HCT116 (cell line): ENCODE results near the gene HIF1A. TPM values are rescaled to one million over a fixed set of nuclear protein-coding genes. Genes with fewer than 3 reads are reported as not detected.

Source experiments
- ATAC-seq: fragments of 200-7000 bp; cut with Tn5 transposase; 2 replicates; pipeline ENCODE4 v1.9.1; 2020; ENCODE audit warnings: mild to moderate bottlenecking, moderate library complexity
- BruUV-seq: library from RNA; stranded (reverse); fragments of 400-500 nt; replicated peaks from 2 replicates; lab custom pipeline; 2021; lab: Mats Ljungman, UMichigan
- CTCF ChIA-PET: fragments of 300-600 bp; sonication (Branson Sonifier 250); formaldehyde crosslinking; loops from one replicate; lab custom pipeline; 2021; ENCODE audit warnings: antibody characterized with exemption; lab: Charles Lee
- POLR2A ChIA-PET: fragments of 300-600, 350-600 bp; sonication (Branson Sonifier 250); formaldehyde crosslinking; loops from one replicate; lab custom pipeline; 2021; ENCODE audit warnings: antibody characterized with exemption; lab: Charles Lee
- RAD21 ChIA-PET, 2 experiments: fragments of 300-600 bp; sonication (Branson Sonifier 250); formaldehyde crosslinking; loops; one replicate each; lab custom pipeline; 2023; ENCODE audit warnings: low total read pairs in 2 of 2; ENCODE audit not compliant: uncharacterized antibody in 2 of 2, unreplicated experiment in 2 of 2, low non-redundant PET in 1 of 2; lab: Charles Lee
- DNase-seq: peaks from one replicate; pipeline ENCODE4 v3.0.0-alpha.2; 2010; ENCODE audit warnings: low read depth, low spot score
- H2AFZ ChIP-seq: fragments of 200-600 bp; shearing (Covaris generic), sonication (generic); 2 replicates; pipeline ENCODE4 v1.6.1; 2017; ENCODE audit warnings: low read depth, mixed run types, mixed read lengths, antibody characterized with exemption, low read length; ENCODE audit not compliant: poor library complexity, severe bottlenecking
- H3K27ac ChIP-seq: 2 replicates; pipeline ENCODE4 v1.5.1; 2012; ENCODE audit warnings: low read depth, low read length
- H3K27me3 ChIP-seq: fragments of 200-600 bp; sonication (generic); 2 replicates; pipeline ENCODE4 v1.6.1; 2016; ENCODE audit warnings: mixed run types, low read length, mixed read lengths; ENCODE audit not compliant: insufficient read depth
- H3K36me3 ChIP-seq, 2 experiments: fragments of 200-500 bp in 1 of 2; fragments of 200-600 bp in 1 of 2; sonication (Bioruptor generic) in 1 of 2; sonication (generic) in 1 of 2; 2 replicates each; pipeline versions ENCODE4 v1.5.1 to v1.6.1; 2014 to 2016; ENCODE audit warnings: low read length in 2 of 2, inconsistent platforms in 1 of 2, mixed read lengths in 1 of 2, mixed run types in 1 of 2; ENCODE audit not compliant: insufficient read depth in 2 of 2, control insufficient read depth in 1 of 2
- H3K4me1 ChIP-seq, 2 experiments: fragments of 200-600 bp in 1 of 2; sonication (generic) in 1 of 2; 2 replicates each; pipeline versions ENCODE4 v1.5.1 to v1.6.1; 2012 to 2017; ENCODE audit warnings: low read length in 2 of 2, inconsistent platforms in 1 of 2, mild to moderate bottlenecking in 1 of 2, mixed read lengths in 1 of 2, mixed run types in 1 of 2, moderate library complexity in 1 of 2; ENCODE audit not compliant: insufficient read depth in 2 of 2, control insufficient read depth in 1 of 2
- H3K4me2 ChIP-seq: fragments of 200-600 bp; sonication (generic); 2 replicates; pipeline ENCODE4 v1.6.1; 2017; ENCODE audit warnings: mixed run types, low read length, mixed read lengths
- H3K4me3 ChIP-seq, 2 experiments: fragments of 200-600 bp in 1 of 2; sonication (generic) in 1 of 2; replicated peaks in 1 of 2; 2 replicates each; pipeline ENCODE4 v1.5.1; 2011 to 2016; ENCODE audit warnings: low read length in 2 of 2, control low read depth in 1 of 2, low read depth in 1 of 2, mild to moderate bottlenecking in 1 of 2, mixed read lengths in 1 of 2, mixed run types in 1 of 2
- H3K79me2 ChIP-seq: fragments of 200-600 bp; sonication (generic); 2 replicates; pipeline ENCODE4 v1.6.1; 2017; ENCODE audit warnings: mild to moderate bottlenecking, mixed run types, low read length, moderate library complexity, mixed read lengths; ENCODE audit not compliant: insufficient read depth
- H3K9ac ChIP-seq: fragments of 200-600 bp; sonication (generic); 2 replicates; pipeline ENCODE4 v1.6.1; 2016; ENCODE audit warnings: low read length, mixed read lengths
- H3K9me2 ChIP-seq: fragments of 200-600 bp; sonication (generic), shearing (Covaris generic); 2 replicates; pipeline ENCODE4 v1.6.1; 2017; ENCODE audit warnings: mixed run types, mild to moderate bottlenecking, moderate library complexity; ENCODE audit not compliant: insufficient read depth
- H3K9me3 ChIP-seq, 2 experiments: fragments of 200-500 bp in 1 of 2; fragments of 200-600 bp in 1 of 2; sonication (Bioruptor generic) in 1 of 2; sonication (generic) in 1 of 2; 2 replicates each; pipeline ENCODE4 v1.6.1; 2014 to 2017; ENCODE audit warnings: low read length in 2 of 2, mixed read lengths in 2 of 2, inconsistent platforms in 1 of 2, low read depth in 1 of 2, mild to moderate bottlenecking in 1 of 2, mixed run types in 1 of 2, moderate library complexity in 1 of 2; ENCODE audit not compliant: control insufficient read depth in 1 of 2, insufficient read depth in 1 of 2
- H4K20me1 ChIP-seq: fragments of 200-600 bp; sonication (generic), shearing (Covaris generic); 2 replicates; pipeline ENCODE4 v1.6.1; 2017; ENCODE audit warnings: mixed run types, mild to moderate bottlenecking, moderate library complexity; ENCODE audit not compliant: insufficient read depth
- ATF3 ChIP-seq: IDR thresholded peaks from 2 replicates; pipeline ENCODE4 v1.6.1; 2012
- CBX3 ChIP-seq: IDR thresholded peaks from 2 replicates; pipeline ENCODE4 v1.6.1; 2012; ENCODE audit warnings: low read depth
- CEBPB ChIP-seq: IDR thresholded peaks from 2 replicates; pipeline ENCODE4 v1.6.1; 2012; ENCODE audit warnings: low read depth
- EGR1 ChIP-seq: IDR thresholded peaks from 2 replicates; pipeline ENCODE4 v1.6.1; 2012; ENCODE audit warnings: low read depth
- ELF1 ChIP-seq: IDR thresholded peaks from 2 replicates; pipeline ENCODE4 v1.6.1; 2012; ENCODE audit warnings: low read depth, borderline replicate concordance
- EZH2 ChIP-seq: fragments of 200-600 bp; sonication (generic); IDR thresholded peaks from 2 replicates; pipeline ENCODE4 v1.6.1; 2017; ENCODE audit warnings: antibody characterized with exemption, mixed run types
- FOSL1 ChIP-seq: IDR thresholded peaks from 2 replicates; pipeline ENCODE4 v1.6.1; 2012; ENCODE audit warnings: low read depth
- JUND ChIP-seq: IDR thresholded peaks from 2 replicates; pipeline ENCODE4 v1.6.1; 2012
- MAX ChIP-seq: IDR thresholded peaks from 2 replicates; pipeline ENCODE4 v1.6.1; 2012
- POLR2A ChIP-seq: IDR thresholded peaks from 2 replicates; pipeline ENCODE4 v1.7.0; 2011; ENCODE audit warnings: borderline replicate concordance; ENCODE audit not compliant: insufficient read depth, insufficient read length; ENCODE audit errors: extremely low read depth
- POLR2AphosphoS5 ChIP-seq: IDR thresholded peaks from 2 replicates; pipeline ENCODE4 v1.6.1; 2011; ENCODE audit warnings: mild to moderate bottlenecking, low read depth, low read length, moderate library complexity
- RAD21 ChIP-seq: IDR thresholded peaks from 2 replicates; pipeline ENCODE4 v1.6.1; 2012; ENCODE audit warnings: low read depth, mild to moderate bottlenecking
- REST ChIP-seq: IDR thresholded peaks from 2 replicates; pipeline ENCODE4 v1.6.1; 2012; ENCODE audit warnings: low read depth
- SIN3A ChIP-seq: IDR thresholded peaks from 2 replicates; pipeline ENCODE4 v1.6.1; 2012; ENCODE audit warnings: low read depth
- SRF ChIP-seq: IDR thresholded peaks from 2 replicates; pipeline ENCODE4 v1.6.1; 2012; ENCODE audit warnings: low read depth
- TCF7L2 ChIP-seq: IDR thresholded peaks from 2 replicates; pipeline ENCODE4 v1.7.0; 2011; ENCODE audit warnings: borderline replicate concordance, inconsistent platforms; ENCODE audit not compliant: insufficient read depth, insufficient read length; ENCODE audit errors: extremely low read depth
- ZBTB33 ChIP-seq: IDR thresholded peaks from 2 replicates; pipeline ENCODE4 v1.6.1; 2011; ENCODE audit warnings: mild to moderate bottlenecking, low read length, moderate library complexity; ENCODE audit not compliant: insufficient replicate concordance; ENCODE audit errors: extremely low read depth
- ZFX ChIP-seq: fragments of 450-650 bp; IDR thresholded peaks from 2 replicates; pipeline ENCODE4 v1.6.1; 2017
- ZNF274 ChIP-seq: fragments of 200-500 bp; sonication (Bioruptor generic); IDR thresholded peaks from 2 replicates; pipeline ENCODE4 v1.6.1; 2014; ENCODE audit warnings: mild to moderate bottlenecking, low read depth, low read length, inconsistent platforms
- intact Hi-C: fragments of 100-400 bp; cut with micrococcal nuclease; formaldehyde crosslinking; loops from 2 replicates; pipeline ENCODE4 v1.10.0; 2022
- total RNA-seq: library from RNA; stranded (reverse); gene quantifications from one replicate; pipeline ENCODE4 v1.2.1, GENCODE V29; 2021; ENCODE audit not compliant: unreplicated experiment

HIF1A gene
- total RNA-seq, 1 experiment from 2014 or later, result 113 TPM

DNA sequence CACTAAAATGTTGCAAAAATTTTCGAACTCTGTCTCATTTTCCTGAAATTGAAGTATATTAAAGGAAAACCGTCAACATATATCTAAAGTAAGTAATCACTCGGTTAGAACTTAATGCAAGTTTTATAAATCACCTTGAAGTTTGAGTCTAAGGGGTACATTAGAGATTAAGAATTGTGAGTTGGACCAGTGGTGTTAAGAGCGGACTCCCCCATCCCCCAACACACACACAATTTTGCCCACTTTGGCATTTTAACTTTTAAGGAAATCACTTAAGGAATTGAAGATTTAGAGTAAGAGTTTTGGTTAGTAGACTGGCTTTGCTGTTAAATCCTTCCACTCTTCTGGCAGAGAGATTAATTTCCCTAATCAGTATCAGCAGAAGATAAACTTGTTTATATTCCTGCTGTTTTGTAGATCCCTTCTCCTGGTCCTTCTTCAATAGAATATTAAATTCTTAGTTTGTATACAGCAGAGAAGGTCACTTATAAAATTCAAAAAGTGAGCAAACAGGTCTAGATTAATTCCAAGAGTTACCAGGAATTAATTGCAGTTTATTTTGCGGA lies 1.5 kb downstream of the HIF1A start (continued):
- TF ChIP-seq TCF7L2 (no peak), ZNF274 (no peak), MAX (no peak), POLR2A (no peak), CEBPB (no peak), JUND (no peak), CBX3 (no peak), POLR2AphosphoS5 (no peak), EGR1 (no peak)

DNA sequence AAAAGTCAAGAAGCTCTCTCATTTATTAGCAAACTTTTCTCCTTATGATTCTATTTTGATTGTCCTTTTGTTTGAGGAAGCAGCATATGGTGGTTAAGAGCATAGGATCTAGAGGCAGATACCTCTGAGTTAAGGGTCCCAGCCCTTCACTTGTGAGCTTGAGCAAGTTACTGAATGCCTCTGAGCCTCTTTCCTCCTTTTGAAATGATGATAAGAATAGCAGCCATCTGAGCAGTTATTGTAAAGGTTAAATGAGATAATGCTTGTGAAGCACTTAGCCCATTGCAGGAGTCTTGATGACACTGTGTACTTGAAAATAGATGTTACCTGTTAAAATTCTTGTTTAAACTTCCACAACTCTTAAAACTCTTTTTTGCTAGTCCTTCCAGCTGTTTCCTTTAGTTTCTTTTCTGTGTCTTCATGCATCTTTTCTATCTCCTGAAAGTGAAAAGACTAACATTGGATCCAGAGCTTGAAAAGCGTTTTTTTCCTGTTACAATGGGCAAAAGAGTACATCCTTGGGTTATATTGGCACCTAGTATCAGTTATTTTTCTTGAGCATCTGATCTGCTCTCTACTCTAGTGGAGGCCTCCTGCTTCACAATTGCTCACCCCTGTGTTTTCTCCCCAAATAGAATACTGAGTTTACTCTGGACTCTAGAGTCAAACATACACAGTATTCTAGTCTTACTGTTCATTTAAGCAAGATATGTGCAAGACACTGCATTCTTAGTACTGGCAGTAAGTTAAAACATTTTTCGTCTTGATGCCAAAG lies 3.1 kb downstream of the HIF1A start:
- H3K4me3 ChIP-seq, result no peak overlapping the region
- H4K20me1 ChIP-seq, result peaks cover 35% of the 10 kb centered on the region; the same call in 1 of the 2 replicates
- TF ChIP-seq ATF3, result no peak
- TF ChIP-seq REST, result no peak
- TF ChIP-seq EZH2, result no peak
- TF ChIP-seq EGR1, result no peak
- no peak for TF ChIP-seq SIN3A
- no peak for TF ChIP-seq ZNF274
- no peak for TF ChIP-seq POLR2A
- no peak for TF ChIP-seq CBX3
- no peak for TF ChIP-seq SRF
- TF ChIP-seq CEBPB, result no peak
- no peak for TF ChIP-seq RAD21
- no peak for TF ChIP-seq JUND
- TF ChIP-seq FOSL1, result no peak
- TF ChIP-seq ZBTB33, result no peak
- no peak for TF ChIP-seq ZFX
- no peak for TF ChIP-seq ELF1
- no peak for TF ChIP-seq POLR2AphosphoS5
- no peak for TF ChIP-seq MAX
- H2AFZ ChIP-seq, result no peak overlapping the region
- no peaks in the 10 kb centered on the region for H3K36me3 ChIP-seq
- H3K27ac ChIP-seq, result no peak overlapping the region
- DNase-seq (no peak), ATAC-seq (no peak)
- peaks cover 79% of the 10 kb centered on the region for H3K79me2 ChIP-seq
- ChIA-PET POLR2A (no interaction called here), RAD21 (interaction anchor here in 1 of 2 experiments (0.6 kb wide), 1 partner anchor 43 kb away, joined by 3 read pairs; no protein-coding TSS in a partner anchor), CTCF (no interaction called here)
- H3K9ac ChIP-seq, result no peak overlapping the region
- no peaks in the 10 kb centered on the region for H3K27me3 ChIP-seq
- peaks cover 11 to 33% of the 10 kb centered on the region in 2 experiments; a peak in 3 of 4 replicates for H3K4me1 ChIP-seq
- intact Hi-C loops, result no loop called here
- no peaks in the 10 kb centered on the region for H3K9me2 ChIP-seq
- no peaks in the 10 kb centered on the region for H3K9me3 ChIP-seq
- no TSS peak for BruUV-seq
- no peak overlapping the region for H3K4me2 ChIP-seq
